Loucy (cell line): ENCODE data around the gene GIPC1.

Experiments used
- CTCF ChIP-seq: fragments of 200-600 bp; sonication (generic); conservative IDR thresholded peaks from 2 replicates; pipeline ENCODE4 v1.5.1; 2014; ENCODE audit warnings: mild to moderate bottlenecking, antibody characterized with exemption, low read length
- EZH2phosphoT487 ChIP-seq: fragments of 200-600 bp; IDR thresholded peaks from 2 replicates; pipeline ENCODE4 v1.6.1; 2018; ENCODE audit warnings: antibody characterized with exemption, mild to moderate bottlenecking, moderate library complexity, borderline replicate concordance

GRCh38 chr19:14530005-14530348 is 34.0 kb upstream of the GIPC1 start:
- TF ChIP-seq CTCF: no peak
- TF ChIP-seq EZH2phosphoT487: no peak
